Astrocyte (in vitro differentiated cells and primary cell): ENCODE measurements around the gene TEX26. TPM values are rescaled to one million over a fixed set of nuclear protein-coding genes. Genes with fewer than 3 reads are reported as not detected.

Experiments used
- DNase-seq: peaks from one replicate; pipeline ENCODE4 v3.0.0-alpha.2; 2010; ENCODE audit warnings: low read depth
- FAIRE-seq: peaks from 2 replicates; lab custom pipeline; 2011; peaks lifted over from hg19 to GRCh38; lab: Jason Lieb, UNC
- H2AFZ ChIP-seq: 2 replicates; pipeline ENCODE4 v1.6.0; 2012; ENCODE audit warnings: low read depth, low read length, inconsistent platforms
- H3K27ac ChIP-seq: 2 replicates; pipeline ENCODE4 v1.5.1; 2011; ENCODE audit warnings: low read depth, low read length, inconsistent platforms
- H3K27me3 ChIP-seq: 2 replicates; pipeline ENCODE4 v1.6.0; 2011; ENCODE audit warnings: low read length, inconsistent platforms; ENCODE audit not compliant: insufficient read depth
- H3K36me3 ChIP-seq: 2 replicates; pipeline ENCODE4 v1.5.1; 2011; ENCODE audit warnings: low read length, inconsistent platforms; ENCODE audit not compliant: insufficient read depth
- H3K4me1 ChIP-seq: 2 replicates; pipeline ENCODE4 v1.5.1; 2011; ENCODE audit warnings: low read length, inconsistent platforms; ENCODE audit not compliant: insufficient read depth
- H3K4me2 ChIP-seq: 2 replicates; pipeline ENCODE4 v1.6.0; 2012; ENCODE audit warnings: low read length, inconsistent platforms
- H3K4me3 ChIP-seq: 2 replicates; pipeline ENCODE4 v1.5.1; 2011; ENCODE audit warnings: low read depth, mild to moderate bottlenecking, low read length, inconsistent platforms; ENCODE audit not compliant: insufficient read depth
- H3K79me2 ChIP-seq: 2 replicates; pipeline ENCODE4 v1.6.0; 2012; ENCODE audit warnings: mild to moderate bottlenecking, low read length, inconsistent platforms; ENCODE audit not compliant: insufficient read depth
- H3K9ac ChIP-seq: 2 replicates; pipeline ENCODE4 v1.6.0; 2012; ENCODE audit warnings: mild to moderate bottlenecking, low read length, inconsistent platforms
- H3K9me3 ChIP-seq: 2 replicates; pipeline ENCODE4 v1.5.1; 2012; ENCODE audit warnings: low read depth, mild to moderate bottlenecking, low read length, inconsistent platforms; ENCODE audit not compliant: insufficient read depth
- H4K20me1 ChIP-seq: 2 replicates; pipeline ENCODE4 v1.6.0; 2012; ENCODE audit warnings: low read length, inconsistent platforms; ENCODE audit not compliant: insufficient read depth
- H3K27ac Mint-ChIP-seq: one replicate; pipeline ENCODE4 v1.8.0; 2021; ENCODE audit warnings: mild to moderate bottlenecking, mixed read lengths; ENCODE audit not compliant: unreplicated experiment
- H3K27me3 Mint-ChIP-seq: one replicate; pipeline ENCODE4 v1.8.0; 2021; ENCODE audit warnings: low read depth, mixed read lengths; ENCODE audit not compliant: unreplicated experiment
- H3K36me3 Mint-ChIP-seq: one replicate; pipeline ENCODE4 v1.8.0; 2021; ENCODE audit warnings: low read depth, mixed read lengths; ENCODE audit not compliant: unreplicated experiment
- H3K4me1 Mint-ChIP-seq: one replicate; pipeline ENCODE4 v1.8.0; 2021; ENCODE audit warnings: low read depth, mixed read lengths; ENCODE audit not compliant: unreplicated experiment
- H3K4me3 Mint-ChIP-seq: one replicate; pipeline ENCODE4 v1.8.0; 2021; ENCODE audit warnings: mild to moderate bottlenecking, moderate library complexity, mixed read lengths; ENCODE audit not compliant: unreplicated experiment
- H3K9me3 Mint-ChIP-seq: one replicate; pipeline ENCODE4 v1.8.0; 2021; ENCODE audit warnings: mild to moderate bottlenecking, mixed read lengths; ENCODE audit not compliant: unreplicated experiment
- EZH2 ChIP-seq: IDR thresholded peaks from 2 replicates; pipeline ENCODE4 v1.6.1; 2012; ENCODE audit warnings: mild to moderate bottlenecking, low read length, inconsistent platforms; ENCODE audit not compliant: insufficient read depth
- total RNA-seq: library from RNA; stranded (reverse); gene quantifications from 2 replicates; pipeline ENCODE4 v1.2.1, GENCODE V29; 2021
- TF ChIP-seq, protein P1 (sequence below): IDR thresholded peaks from 2 replicates; pipeline ENCODE4 v1.5.1; 2011; ENCODE audit warnings: low read depth, mild to moderate bottlenecking, inconsistent platforms, low read length, moderate library complexity; ENCODE audit not compliant: insufficient read depth

The TEX26 gene
- total RNA-seq, 1 donor from 2014 or later, result not detected

DNA sequence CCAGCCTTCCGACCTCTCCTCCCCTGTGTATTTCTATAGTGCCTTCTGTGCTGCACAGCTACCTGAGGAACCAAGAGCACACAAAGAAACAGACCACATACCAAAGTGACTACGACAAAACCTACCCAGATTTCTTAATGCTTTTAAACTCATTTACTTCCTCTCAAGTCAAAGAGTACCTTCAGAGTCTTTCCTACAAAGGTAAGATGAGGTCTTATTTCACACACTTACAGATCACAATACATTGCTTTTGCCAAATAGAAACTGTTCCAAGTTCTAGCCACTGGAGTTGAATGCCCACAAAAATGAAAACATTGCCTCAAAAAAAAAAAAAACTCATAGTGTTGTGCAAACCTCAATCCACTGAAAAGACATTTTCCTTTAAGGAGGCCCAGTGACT is 36.4 kb downstream of the TEX26 start:
- Mint-ChIP-seq H3K4me3 (peak overlapping the region; percentile 1), H3K27ac (no peak overlapping the region), H3K4me1 (peaks cover 33% of the 10 kb centered on the region), H3K36me3 (no peaks in the 10 kb centered on the region), H3K9me3 (no peaks in the 10 kb centered on the region), H3K27me3 (no peaks in the 10 kb centered on the region)
- H3K79me2 ChIP-seq, result no peaks in the 10 kb centered on the region
- H3K27me3 ChIP-seq, result no peaks in the 10 kb centered on the region
- no peak overlapping the region for H3K27ac ChIP-seq
- no peak overlapping the region for H3K4me2 ChIP-seq
- H2AFZ ChIP-seq, result no peak overlapping the region
- FAIRE-seq (peak; percentile 66), DNase-seq (peak; percentile 79)
- no peaks in the 10 kb centered on the region for H3K36me3 ChIP-seq
- H3K9ac ChIP-seq, result no peak overlapping the region
- H3K4me3 ChIP-seq, result no peak overlapping the region
- H3K9me3 ChIP-seq, result no peaks in the 10 kb centered on the region
- peaks cover 3% of the 10 kb centered on the region for H3K4me1 ChIP-seq
- TF ChIP-seq, protein P1, sequence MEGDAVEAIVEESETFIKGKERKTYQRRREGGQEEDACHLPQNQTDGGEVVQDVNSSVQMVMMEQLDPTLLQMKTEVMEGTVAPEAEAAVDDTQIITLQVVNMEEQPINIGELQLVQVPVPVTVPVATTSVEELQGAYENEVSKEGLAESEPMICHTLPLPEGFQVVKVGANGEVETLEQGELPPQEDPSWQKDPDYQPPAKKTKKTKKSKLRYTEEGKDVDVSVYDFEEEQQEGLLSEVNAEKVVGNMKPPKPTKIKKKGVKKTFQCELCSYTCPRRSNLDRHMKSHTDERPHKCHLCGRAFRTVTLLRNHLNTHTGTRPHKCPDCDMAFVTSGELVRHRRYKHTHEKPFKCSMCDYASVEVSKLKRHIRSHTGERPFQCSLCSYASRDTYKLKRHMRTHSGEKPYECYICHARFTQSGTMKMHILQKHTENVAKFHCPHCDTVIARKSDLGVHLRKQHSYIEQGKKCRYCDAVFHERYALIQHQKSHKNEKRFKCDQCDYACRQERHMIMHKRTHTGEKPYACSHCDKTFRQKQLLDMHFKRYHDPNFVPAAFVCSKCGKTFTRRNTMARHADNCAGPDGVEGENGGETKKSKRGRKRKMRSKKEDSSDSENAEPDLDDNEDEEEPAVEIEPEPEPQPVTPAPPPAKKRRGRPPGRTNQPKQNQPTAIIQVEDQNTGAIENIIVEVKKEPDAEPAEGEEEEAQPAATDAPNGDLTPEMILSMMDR, result no peak
- TF ChIP-seq EZH2, result no peak
- H4K20me1 ChIP-seq, result no peaks in the 10 kb centered on the region

DNA sequence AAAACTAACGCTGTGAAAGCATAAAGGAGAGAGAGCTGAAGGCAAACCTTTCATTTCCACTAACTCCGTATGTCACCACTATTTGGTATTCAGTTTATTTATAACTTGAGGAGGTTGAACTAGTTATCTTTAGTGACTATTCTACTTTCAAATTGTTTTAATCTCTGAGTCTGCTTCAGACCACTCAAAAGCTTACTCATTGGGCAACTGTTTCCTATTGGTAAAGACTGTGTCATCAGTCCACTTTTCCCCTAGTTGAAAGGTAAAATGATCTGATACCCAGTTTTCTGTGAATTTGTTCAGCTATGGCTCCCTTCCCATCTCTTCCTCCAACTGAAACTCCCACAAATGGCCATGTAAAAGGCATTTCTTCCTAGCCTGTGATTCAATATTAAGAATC is 39.1 kb downstream of the TEX26 start:
- Histone ChIP-seq H3K4me3 (no peak overlapping the region), H3K27me3 (no peaks in the 10 kb centered on the region), H3K36me3 (no peaks in the 10 kb centered on the region), H3K79me2 (no peaks in the 10 kb centered on the region), H4K20me1 (no peaks in the 10 kb centered on the region), H3K4me2 (peak overlapping the region; percentile 42), H3K27ac (no peak overlapping the region), H3K9me3 (no peaks in the 10 kb centered on the region), H3K4me1 (peaks cover 3% of the 10 kb centered on the region), H2AFZ (no peak overlapping the region), H3K9ac (no peak overlapping the region)
- H3K9me3 Mint-ChIP-seq, result no peaks in the 10 kb centered on the region
- no peaks in the 10 kb centered on the region for H3K36me3 Mint-ChIP-seq
- H3K4me3 Mint-ChIP-seq, result no peak overlapping the region
- TF ChIP-seq, protein P1, result no peak
- no peak for TF ChIP-seq EZH2
- H3K27me3 Mint-ChIP-seq, result no peaks in the 10 kb centered on the region
- DNase-seq (peak; percentile 55), FAIRE-seq (peak; percentile 72)
- peak overlapping the region; percentile 29 for H3K27ac Mint-ChIP-seq
- peaks cover 35% of the 10 kb centered on the region for H3K4me1 Mint-ChIP-seq

DNA sequence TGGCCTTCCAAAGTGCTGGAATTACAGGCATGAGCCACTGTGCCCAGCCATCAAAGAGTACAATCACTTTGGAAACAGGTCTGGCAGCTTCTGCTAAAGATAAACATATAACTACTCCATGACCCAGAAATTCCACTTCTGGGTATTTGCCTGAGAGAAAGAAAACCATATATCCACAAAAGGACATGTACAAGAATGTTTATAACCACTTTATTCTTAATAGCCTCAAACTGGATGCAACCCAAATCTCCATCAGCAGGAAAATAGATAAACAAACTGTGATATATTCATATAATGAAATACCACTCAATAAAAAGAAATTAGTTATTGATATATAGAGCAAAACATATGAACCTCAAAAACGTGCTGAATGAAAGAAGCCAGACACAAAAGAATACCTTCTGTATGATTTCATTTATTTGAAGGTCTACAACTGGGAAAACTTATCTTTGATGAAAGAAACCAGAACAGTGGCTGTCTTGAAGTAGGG is 40.5 kb downstream of the TEX26 start:
- H3K4me1 ChIP-seq, result peaks cover 11% of the 10 kb centered on the region
- no peaks in the 10 kb centered on the region for H3K9me3 Mint-ChIP-seq
- no peak overlapping the region for H3K4me2 ChIP-seq
- H3K27ac Mint-ChIP-seq, result peak overlapping the region; percentile 10
- FAIRE-seq (no peak), DNase-seq (peak; percentile 87)
- H4K20me1 ChIP-seq, result no peaks in the 10 kb centered on the region
- no peaks in the 10 kb centered on the region for H3K36me3 Mint-ChIP-seq
- H3K27me3 ChIP-seq, result no peaks in the 10 kb centered on the region
- H3K9ac ChIP-seq, result no peak overlapping the region
- no peaks in the 10 kb centered on the region for H3K27me3 Mint-ChIP-seq
- peak overlapping the region; percentile 5 for H3K4me3 Mint-ChIP-seq
- H3K27ac ChIP-seq, result peak overlapping the region; percentile 18
- no peaks in the 10 kb centered on the region for H3K36me3 ChIP-seq
- peaks cover 45% of the 10 kb centered on the region for H3K4me1 Mint-ChIP-seq
- no peaks in the 10 kb centered on the region for H3K9me3 ChIP-seq
- H3K4me3 ChIP-seq, result no peak overlapping the region
- H3K79me2 ChIP-seq, result no peaks in the 10 kb centered on the region
- TF ChIP-seq, protein P1, result no peak
- no peak for TF ChIP-seq EZH2
- no peak overlapping the region for H2AFZ ChIP-seq
